GM12892 (cell line): Measurements from ENCODE around the gene KLHL2.

ENCODE experiments used
- POLR2A ChIP-seq: IDR thresholded peaks from 2 replicates; pipeline ENCODE4 v1.6.1; 2011; ENCODE audit warnings: low read depth, low read length, control low read depth
- POLR2AphosphoS5 ChIP-seq: IDR thresholded peaks from 2 replicates; pipeline ENCODE4 v1.6.1; 2011; ENCODE audit warnings: low read depth, low read length, control low read depth
- TAF1 ChIP-seq: IDR thresholded peaks from 2 replicates; pipeline ENCODE4 v1.6.1; 2011; ENCODE audit warnings: low read depth, mild to moderate bottlenecking, control low read depth, low read length, borderline replicate concordance

- TF ChIP-seq POLR2A (no peak), POLR2AphosphoS5 (no peak), TAF1 (no peak)
Observed at GRCh38 chr4:165301833-165302232, 94.5 kb downstream of the KLHL2 start.
